ENCODE results near the gene DGKZ. TPM values are rescaled to one million over a fixed set of nuclear protein-coding genes. Genes with fewer than 3 reads are reported as not detected.

The DGKZ gene
- total RNA-seq, 4 donors from 2014 or later = 45.0 to 97.0 (median 54.3) TPM

GRCh38 chr11:46341454-46341853, 5.8 kb upstream of the DGKZ start:
- TF ChIP-seq CTCF (IDR thresholded peaks at IDR 0.05; ENCODE audit: low read depth) = no peak

GRCh38 chr11:46342239-46342638, 5.0 kb upstream of the DGKZ start:
- TF ChIP-seq CTCF (IDR thresholded peaks at IDR 0.05; ENCODE audit: low read depth) = no peak

GRCh38 chr11:46343520-46343919, 3.7 kb upstream of the DGKZ start:
- no peak for TF ChIP-seq CTCF (IDR thresholded peaks at IDR 0.05; ENCODE audit: low read depth)

GRCh38 chr11:46345131-46345597, 2.1 kb upstream of the DGKZ start:
- TF ChIP-seq CTCF (IDR thresholded peaks at IDR 0.05; ENCODE audit: low read depth) = no peak

GRCh38 chr11:46345881-46346484, 1.3 kb upstream of the DGKZ start:
- TF ChIP-seq CTCF (IDR thresholded peaks at IDR 0.05; ENCODE audit: low read depth) = no peak

- TF ChIP-seq CTCF (IDR thresholded peaks at IDR 0.05; ENCODE audit: low read depth) = no peak
Observed at GRCh38 chr11:46347637-46348311, 511 bp downstream of the DGKZ start.

GRCh38 chr11:46348566-46349401, 1.5 kb downstream of the DGKZ start:
- TF ChIP-seq CTCF (IDR thresholded peaks at IDR 0.05; ENCODE audit: low read depth) = no peak

Measured in subcutaneous adipose tissue (tissue), 4 donors.